Left hindlimb (tissue), 1 donor: ENCODE data around the gene HOXA1.

Experiments
- DNase-seq: peaks from one replicate; pipeline ENCODE4 v3.0.0-alpha.2; 2018

Gene HOXA1

GRCh38 chr7:27116031-27116961 is 20.5 kb upstream of the HOXA1 start:
- DNase-seq: peak; percentile 34

DNA sequence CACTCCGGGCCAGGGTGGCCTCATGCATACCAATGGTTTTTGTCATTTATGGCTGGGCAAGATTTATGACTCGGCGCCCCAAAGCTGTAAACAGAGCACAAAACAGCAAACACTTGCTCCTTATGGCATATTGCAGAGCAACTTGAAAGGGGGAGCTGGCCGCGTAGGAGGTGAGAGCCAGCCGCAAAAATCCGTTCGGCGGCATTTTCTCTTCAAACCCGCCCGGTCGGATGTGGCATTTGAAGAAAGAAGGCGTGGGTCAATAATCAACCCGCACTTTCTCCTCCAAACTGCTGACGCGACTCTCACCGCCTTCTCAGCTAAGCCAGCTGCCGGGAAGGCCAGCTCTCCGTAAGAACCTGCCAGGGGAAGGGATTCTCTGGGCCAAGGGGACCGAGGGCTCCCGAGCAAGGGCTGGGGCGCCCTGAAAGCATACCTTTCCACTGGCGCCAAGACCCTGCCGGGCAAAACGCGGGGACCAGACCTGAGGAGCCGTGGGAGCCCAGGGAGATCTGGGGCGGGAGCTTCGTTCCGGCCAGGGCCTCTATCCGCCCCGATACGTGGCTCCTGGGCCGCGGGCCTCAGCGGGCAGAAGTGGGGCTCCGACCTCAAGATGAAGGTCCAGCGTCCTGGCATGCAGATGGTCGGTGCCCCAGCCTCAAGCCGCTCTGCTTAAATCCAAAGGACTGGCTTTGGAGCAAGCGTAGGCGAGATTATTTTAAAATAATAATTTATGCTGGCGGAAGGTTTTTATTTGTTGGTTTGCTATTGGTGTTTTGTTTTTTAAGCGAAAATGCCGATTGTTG is 19.6 kb upstream of the HOXA1 start:
- peak; percentile 47 for DNase-seq

- DNase-seq: no peak
Observed at GRCh38 chr7:27114881-27115220, 19.1 kb upstream of the HOXA1 start.

- DNase-seq: peak; percentile 67
Observed at GRCh38 chr7:27113991-27114769, 18.4 kb upstream of the HOXA1 start.

DNA sequence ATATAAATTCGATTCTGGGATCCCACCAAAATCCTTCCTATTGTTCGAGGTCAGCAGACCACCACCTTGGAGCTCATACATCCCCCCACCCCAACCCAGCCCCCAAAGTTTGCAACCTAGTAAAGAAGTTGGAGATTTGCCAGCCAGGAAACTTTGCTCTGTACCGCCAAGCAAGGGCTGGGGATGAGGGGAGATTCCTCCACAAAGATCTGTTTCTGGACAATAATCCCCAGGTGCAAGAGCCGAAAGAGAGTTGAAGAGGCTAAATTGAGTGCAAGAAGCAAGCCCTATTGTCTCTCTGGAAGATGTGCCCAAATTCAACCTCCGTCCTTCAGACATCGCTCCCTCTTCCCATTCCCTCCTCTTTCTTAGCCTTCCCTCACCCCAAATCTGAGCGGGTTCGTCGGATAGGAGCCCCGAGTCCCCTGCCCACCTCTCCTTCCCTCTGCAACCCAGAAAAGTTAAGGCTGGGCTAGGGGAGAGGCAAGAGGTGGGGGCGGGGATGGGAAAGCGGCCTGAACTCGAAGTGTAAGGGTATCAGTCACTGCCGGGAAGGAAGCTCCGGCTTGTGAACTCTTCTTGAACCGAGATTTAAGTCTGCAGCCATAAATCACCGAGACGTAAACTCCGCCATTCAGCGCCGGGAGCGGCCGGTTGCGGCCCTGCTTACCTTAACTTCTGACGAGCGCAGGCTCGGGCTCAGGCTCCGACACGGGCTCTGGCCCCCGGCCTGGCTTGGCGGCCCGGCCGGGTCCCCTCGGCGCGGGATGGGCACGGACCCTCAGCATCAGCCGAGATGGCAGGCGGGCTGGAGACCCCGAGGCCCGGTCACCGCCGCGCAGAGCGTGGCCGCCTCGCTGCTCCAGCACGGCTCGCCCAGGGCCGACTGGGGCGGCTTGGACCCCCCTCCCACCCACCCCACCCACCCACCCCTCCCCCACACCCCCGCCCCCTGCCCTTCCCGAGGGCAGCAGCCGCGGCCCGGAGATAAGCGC is 17.5 kb upstream of the HOXA1 start:
- peak; percentile 77 for DNase-seq

DNA sequence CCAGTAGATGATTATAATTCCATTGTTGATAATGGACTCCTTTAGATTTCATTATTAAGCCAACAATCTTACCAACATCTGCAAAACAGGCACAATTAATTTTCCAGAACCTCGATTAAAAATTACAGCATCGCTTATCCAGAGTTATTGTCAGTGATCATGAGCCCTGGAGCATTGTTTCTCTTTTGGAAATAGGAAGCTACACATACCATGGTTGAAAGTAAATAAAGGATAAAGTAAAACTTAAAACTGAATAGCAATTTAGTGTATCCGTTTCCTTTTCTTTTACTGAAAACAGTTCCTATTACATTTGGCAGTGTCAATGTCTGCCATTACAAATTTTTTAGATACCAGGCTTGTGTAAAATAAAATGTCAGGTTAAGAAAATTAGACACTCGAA is 16.6 kb upstream of the HOXA1 start:
- no peak for DNase-seq

DNA sequence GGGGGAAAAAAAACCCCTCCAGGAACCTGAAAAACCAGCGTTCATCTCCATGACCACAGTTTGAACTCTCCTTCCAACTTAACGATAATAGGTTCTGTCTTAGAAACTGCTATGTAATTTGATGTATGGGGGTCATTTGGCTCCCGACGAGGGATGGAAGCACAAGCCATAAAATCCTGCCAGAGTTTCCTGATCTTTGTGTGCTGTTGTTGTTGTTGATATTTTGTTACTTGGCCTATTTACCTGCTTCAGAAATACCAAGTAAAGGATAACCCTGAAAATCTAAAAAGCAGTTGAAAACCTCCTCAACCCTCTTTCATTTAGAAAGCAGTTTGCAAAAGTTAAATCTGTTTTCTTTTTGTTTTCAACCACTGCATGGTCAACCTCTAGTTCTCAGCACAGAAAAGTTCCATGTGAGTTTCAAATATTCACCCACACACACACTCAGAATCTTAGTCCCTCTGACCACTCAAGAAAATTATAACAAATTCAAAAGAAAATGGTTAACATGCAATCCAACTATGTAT is 16.0 kb upstream of the HOXA1 start:
- no peak for DNase-seq

- DNase-seq: peak; percentile 57
Observed at GRCh38 chr7:27111042-27111750, 15.4 kb upstream of the HOXA1 start.

DNA sequence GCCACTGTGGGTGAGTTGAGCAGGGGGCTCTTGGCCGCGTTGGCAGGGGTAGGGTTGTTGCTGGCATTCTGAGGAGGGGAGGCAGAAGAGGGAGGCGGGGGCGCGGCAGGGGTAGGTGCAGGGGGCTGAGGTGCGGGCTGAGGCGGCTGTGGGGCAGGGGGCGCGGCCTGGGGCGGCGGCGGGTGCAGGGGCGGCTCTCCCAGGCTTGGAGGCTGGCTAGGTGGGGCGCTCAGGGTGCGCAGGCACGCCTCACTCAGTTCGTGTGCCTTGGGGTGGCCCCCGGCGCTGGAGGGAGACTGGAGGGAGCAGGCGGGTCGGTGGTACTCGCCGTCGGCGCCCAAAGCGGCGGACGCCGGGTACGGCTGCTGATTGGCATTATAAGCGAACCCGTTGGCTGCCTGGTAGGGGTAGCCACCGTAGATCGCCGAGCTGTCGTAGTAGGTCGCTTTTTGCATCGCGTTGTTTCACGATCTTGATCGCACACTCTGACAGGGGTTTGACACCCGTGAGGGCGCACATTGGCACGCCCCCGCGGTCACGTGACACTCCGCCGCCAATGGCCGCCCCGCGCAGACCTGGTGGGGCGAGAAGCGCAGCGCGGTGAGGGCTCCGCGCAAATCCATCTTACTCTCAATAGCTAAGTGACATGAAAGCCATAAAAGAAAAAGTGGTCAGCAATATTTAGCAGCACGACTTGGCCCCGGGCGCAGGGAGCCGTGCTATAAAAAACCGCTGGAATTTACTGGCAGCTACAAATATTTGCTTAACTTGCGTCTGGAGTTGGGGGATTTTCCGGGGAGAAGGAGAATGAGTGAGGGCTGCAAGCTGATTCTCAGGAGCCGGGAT is 14.6 kb upstream of the HOXA1 start:
- DNase-seq: peak; percentile 66

DNA sequence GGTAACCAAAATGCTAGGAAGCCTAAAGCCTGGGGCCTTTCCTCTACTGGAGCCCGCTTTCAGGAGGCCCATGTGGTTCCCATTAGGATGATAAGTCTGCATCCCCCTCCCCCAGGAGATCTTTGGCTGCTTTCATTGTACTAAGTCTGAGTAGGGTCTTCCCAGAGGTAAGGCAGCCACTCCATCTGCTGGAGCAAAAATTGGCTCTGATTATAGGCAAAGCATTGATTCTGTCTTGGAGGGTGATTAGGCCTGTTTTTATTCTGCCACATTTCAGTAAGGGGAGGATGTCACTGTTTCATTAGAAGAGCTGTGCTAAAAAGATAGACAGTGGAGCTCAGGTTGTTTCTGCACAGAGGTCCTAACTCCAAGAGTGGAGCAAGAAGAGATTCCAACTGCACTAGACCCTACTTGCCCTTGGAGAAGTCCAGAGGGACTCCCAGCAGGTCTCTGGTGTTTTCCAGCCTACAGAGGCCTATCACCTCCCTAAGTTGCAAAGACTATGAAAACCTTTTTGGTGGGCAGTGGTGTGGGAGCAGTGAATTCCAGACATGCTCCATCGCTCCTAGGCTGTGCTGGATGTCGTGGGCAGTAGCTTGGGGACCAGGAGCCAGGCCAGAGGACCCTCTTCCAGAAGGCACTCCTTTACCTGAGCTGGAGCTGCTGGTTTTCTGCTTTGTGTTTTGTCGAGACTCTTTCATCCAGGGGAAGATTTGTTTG is 13.8 kb upstream of the HOXA1 start:
- DNase-seq: peak; percentile 43

GRCh38 chr7:27108390-27109127 is 12.8 kb upstream of the HOXA1 start:
- peak; percentile 37 for DNase-seq

GRCh38 chr7:27107391-27108381 is 11.9 kb upstream of the HOXA1 start:
- peak; percentile 40 for DNase-seq

DNA sequence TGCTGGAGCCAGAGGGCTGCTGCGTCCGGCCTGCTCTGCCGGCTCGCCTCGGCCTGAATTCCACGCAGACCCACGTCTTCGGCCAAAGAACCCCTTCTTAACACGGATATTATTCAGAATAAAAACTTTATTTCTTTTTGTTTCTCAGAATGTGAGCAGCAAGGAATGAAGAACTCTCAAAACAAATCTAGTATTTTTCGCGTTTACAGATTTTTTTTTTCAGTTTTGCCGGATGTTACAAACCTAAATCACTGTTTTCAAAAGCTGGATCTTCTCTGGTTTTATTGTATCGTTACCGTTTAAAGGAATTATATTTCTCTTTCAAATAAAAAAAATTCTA is 11.1 kb upstream of the HOXA1 start:
- no peak for DNase-seq

GRCh38 chr7:27106181-27106900 is 10.5 kb upstream of the HOXA1 start:
- DNase-seq: peak; percentile 47

DNA sequence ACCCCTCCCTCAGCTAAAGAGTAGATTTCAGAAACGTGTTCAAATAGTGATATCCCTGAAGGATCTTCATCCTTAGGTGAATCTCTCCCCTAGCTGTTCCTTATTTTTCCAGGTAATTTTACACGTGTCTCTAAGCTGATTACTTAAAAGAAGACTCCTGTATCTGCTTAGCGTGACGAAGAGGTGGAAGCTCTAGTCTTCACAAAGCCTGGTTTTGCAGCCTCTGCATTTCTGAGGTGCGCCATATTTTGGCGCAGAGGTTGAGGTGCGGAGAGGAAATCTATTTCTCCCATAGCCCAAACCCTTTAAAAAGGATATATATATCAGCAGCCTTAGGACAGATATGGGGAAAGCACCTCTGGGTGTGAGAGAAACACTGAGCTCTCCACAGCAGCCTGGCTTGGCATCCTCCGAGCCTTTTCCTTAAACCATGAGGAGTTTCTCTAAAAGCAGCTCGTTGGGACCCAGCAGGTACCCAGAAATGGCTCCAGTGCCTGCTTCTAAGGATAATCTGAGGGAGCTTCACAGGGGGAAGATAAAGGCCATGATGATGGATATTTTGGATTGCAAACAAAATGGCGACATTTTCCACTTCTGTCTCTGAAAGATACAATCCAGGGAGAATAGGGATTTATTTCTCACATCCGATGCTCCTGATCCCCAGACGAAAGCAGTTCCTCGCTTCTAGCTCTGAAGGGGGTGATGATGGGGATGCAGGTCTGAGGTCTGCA is 9.7 kb upstream of the HOXA1 start:
- no peak for DNase-seq
